Colonic mucosa (tissue), 4 donors: ENCODE results near the gene SETDB2. TPM values are rescaled to one million over a fixed set of nuclear protein-coding genes. Genes with fewer than 3 reads are reported as not detected.

Experiments
- DNase-seq: peaks from one replicate; pipeline ENCODE4 v3.0.0-alpha.2; 2020
- H3K27ac ChIP-seq: fragments of 200-600 bp; one replicate; pipeline ENCODE4 v1.8.0; 2021
- H3K27me3 ChIP-seq: fragments of 200-600 bp; one replicate; pipeline ENCODE4 v1.8.0; 2021
- H3K36me3 ChIP-seq: fragments of 200-600 bp; one replicate; pipeline ENCODE4 v1.8.0; 2021
- H3K4me1 ChIP-seq: fragments of 200-600 bp; one replicate; pipeline ENCODE4 v1.8.0; 2021; ENCODE audit warnings: mild to moderate bottlenecking
- H3K4me3 ChIP-seq: fragments of 200-600 bp; one replicate; pipeline ENCODE4 v1.8.0; 2021
- H3K9ac ChIP-seq, 2 donors: one replicate each; pipeline ENCODE4 v1.7.0; 2013; ENCODE audit warnings: control low read depth in 2 of 2, low read depth in 2 of 2, low read length in 2 of 2
- H3K9me3 ChIP-seq: fragments of 200-600 bp; one replicate; pipeline ENCODE4 v1.8.0; 2021
- CTCF ChIP-seq: fragments of 200-600 bp; IDR thresholded peaks from one replicate; pipeline ENCODE4 v1.8.0; 2022; ENCODE audit warnings: antibody characterized with exemption, mild to moderate bottlenecking
- intact Hi-C: fragments of 100-400 bp; cut with DNase I; formaldehyde crosslinking; loops from one replicate; pipeline ENCODE4 v1.14.1; 2022
- total RNA-seq, 2 donors: library from RNA; stranded (reverse); fragmentation: NEBNext Ultra II Directional in 1 of 2; extraction: Animal tissue kit (Norgen Biotek cat#: 25700) in 1 of 2; gene quantifications; one replicate each; pipeline ENCODE4 v1.2.1, GENCODE V29; 2021
- donor health status: healthy.
- donor health status: DM: no; HTN: no; CAD: no.
- donor health status: DM: no; HTN: no; CAD: no.

Gene SETDB2
- total RNA-seq, 2 donors from 2014 or later = 7.7 to 9.5 TPM

- no peaks in the 10 kb centered on the region for H3K27me3 ChIP-seq
- no peak overlapping the region for H3K27ac ChIP-seq
- TF ChIP-seq CTCF = no peak
- no peak overlapping the region for H3K9ac ChIP-seq
- DNase-seq = no peak
- intact Hi-C loops = no loop called here
- no peaks in the 10 kb centered on the region for H3K4me1 ChIP-seq
- H3K36me3 ChIP-seq = no peaks in the 10 kb centered on the region
- H3K4me3 ChIP-seq = no peak overlapping the region
- no peaks in the 10 kb centered on the region for H3K9me3 ChIP-seq
Measured at GRCh38 chr13:49466292-49466838, 22.3 kb downstream of the SETDB2 start.

DNA sequence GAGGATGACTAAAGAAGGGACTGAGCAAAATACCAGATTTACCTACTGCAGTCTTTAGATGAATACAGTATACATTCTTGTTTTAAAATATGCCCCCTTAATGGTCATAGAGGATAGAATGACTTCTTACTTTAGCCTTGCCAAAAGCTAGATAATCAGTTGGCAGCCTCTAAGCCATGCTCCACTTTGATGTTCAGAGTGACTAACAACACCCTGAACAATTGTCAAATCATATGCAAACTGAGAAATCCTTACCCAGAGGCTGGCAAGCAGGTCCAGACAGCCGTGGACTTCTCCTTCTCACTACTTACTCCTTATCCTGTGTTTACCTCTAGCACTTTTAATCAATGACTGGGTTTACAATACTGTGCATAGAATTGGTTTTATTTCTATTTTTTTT, 28.1 kb downstream of the SETDB2 start:
- Histone ChIP-seq H3K4me3 (no peak overlapping the region), H3K9me3 (no peaks in the 10 kb centered on the region), H3K9ac (no peak overlapping the region), H3K27me3 (no peaks in the 10 kb centered on the region), H3K36me3 (no peaks in the 10 kb centered on the region), H3K4me1 (no peaks in the 10 kb centered on the region), H3K27ac (no peak overlapping the region)
- no peak for DNase-seq
- intact Hi-C loops = no loop called here
- TF ChIP-seq CTCF = no peak

GRCh38 chr13:49476529-49476928, 32.5 kb downstream of the SETDB2 start:
- no peaks in the 10 kb centered on the region for H3K4me1 ChIP-seq
- H3K27me3 ChIP-seq = no peaks in the 10 kb centered on the region
- no peaks in the 10 kb centered on the region for H3K36me3 ChIP-seq
- H3K27ac ChIP-seq = no peak overlapping the region
- no peak for DNase-seq
- H3K4me3 ChIP-seq = no peak overlapping the region
- TF ChIP-seq CTCF = no peak
- no peaks in the 10 kb centered on the region for H3K9me3 ChIP-seq
- intact Hi-C loops = no loop called here
- no peak overlapping the region for H3K9ac ChIP-seq

- Histone ChIP-seq H3K4me1 (no peaks in the 10 kb centered on the region), H3K9ac (no peak overlapping the region), H3K9me3 (no peaks in the 10 kb centered on the region), H3K27me3 (no peaks in the 10 kb centered on the region), H3K36me3 (no peaks in the 10 kb centered on the region), H3K4me3 (no peak overlapping the region), H3K27ac (no peak overlapping the region)
- no peak for DNase-seq
- no peak for TF ChIP-seq CTCF
- intact Hi-C loops = no loop called here
Measured at GRCh38 chr13:49481788-49482187, 37.7 kb downstream of the SETDB2 start.

DNA sequence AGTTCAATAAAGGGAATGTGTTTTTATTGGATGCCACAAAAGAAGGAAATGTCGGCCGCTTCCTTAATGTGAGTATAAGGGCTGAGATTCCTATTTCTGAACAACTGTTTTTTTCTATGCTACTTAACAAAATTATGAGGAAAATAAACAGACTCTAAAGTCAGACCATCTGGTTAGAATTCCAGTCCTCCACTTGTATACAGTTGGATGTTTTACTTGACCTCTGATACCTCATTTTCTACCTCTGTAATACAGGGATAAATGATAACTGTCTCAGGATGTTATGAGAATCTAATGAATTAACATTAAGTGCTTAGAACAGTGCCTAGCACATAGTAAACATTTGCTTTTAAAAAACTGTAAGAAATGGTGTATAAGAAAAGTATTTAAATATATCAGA, 44.5 kb downstream of the SETDB2 start:
- Histone ChIP-seq H3K4me3 (no peak overlapping the region), H3K27ac (no peak overlapping the region), H3K9ac (no peak overlapping the region), H3K36me3 (no peaks in the 10 kb centered on the region), H3K9me3 (no peaks in the 10 kb centered on the region), H3K4me1 (no peaks in the 10 kb centered on the region), H3K27me3 (no peaks in the 10 kb centered on the region)
- TF ChIP-seq CTCF = no peak
- no peak for DNase-seq
- intact Hi-C loops = no loop called here
